H9 (cell line): ENCODE results near the gene XRCC6. TPM values are rescaled to one million over a fixed set of nuclear protein-coding genes. Genes with fewer than 3 reads are reported as not detected.

Experiments used
- DNase-seq: peaks from one replicate; pipeline ENCODE4 v3.0.0-alpha.2; 2017
- H2AFZ ChIP-seq: one replicate; pipeline ENCODE4 v1.6.1; 2013; ENCODE audit warnings: mild to moderate bottlenecking, low read length, control low read depth, moderate library complexity
- H2AK5ac ChIP-seq: 2 replicates; pipeline ENCODE4 v1.6.1; 2013; ENCODE audit warnings: low read length, control low read depth, mixed read lengths; ENCODE audit not compliant: insufficient read length
- H2BK120ac ChIP-seq: one replicate; pipeline ENCODE4 v1.6.1; 2013; ENCODE audit warnings: low read depth, mild to moderate bottlenecking, low read length, control low read depth, inconsistent platforms; ENCODE audit not compliant: poor library complexity, severe bottlenecking
- H2BK12ac ChIP-seq: 2 replicates; pipeline ENCODE4 v1.6.1; 2013; ENCODE audit warnings: low read length, control low read depth, mixed read lengths, low read depth; ENCODE audit not compliant: insufficient read length
- H2BK15ac ChIP-seq: 2 replicates; pipeline ENCODE4 v1.6.1; 2013; ENCODE audit warnings: low read depth, low read length, control low read depth
- H2BK20ac ChIP-seq: one replicate; pipeline ENCODE4 v1.6.1; 2013; ENCODE audit warnings: low read depth, mild to moderate bottlenecking, low read length, control low read depth, inconsistent platforms; ENCODE audit not compliant: poor library complexity, severe bottlenecking
- H2BK5ac ChIP-seq: 2 replicates; pipeline ENCODE4 v1.6.1; 2013; ENCODE audit warnings: low read length, control low read depth, mixed read lengths; ENCODE audit not compliant: insufficient read length
- H3K14ac ChIP-seq: 2 replicates; pipeline ENCODE4 v1.6.1; 2013; ENCODE audit warnings: low read length, control low read depth; ENCODE audit not compliant: insufficient read depth
- H3K18ac ChIP-seq: 2 replicates; pipeline ENCODE4 v1.6.1; 2013; ENCODE audit warnings: low read depth, mild to moderate bottlenecking, mixed read lengths, low read length, control low read depth; ENCODE audit not compliant: insufficient read length
- H3K23ac ChIP-seq: 2 replicates; pipeline ENCODE4 v1.6.1; 2013; ENCODE audit warnings: low read length, control low read depth, mixed read lengths, low read depth; ENCODE audit not compliant: insufficient read length
- H3K23me2 ChIP-seq: 2 replicates; pipeline ENCODE4 v1.6.1; 2013; ENCODE audit warnings: low read depth, mild to moderate bottlenecking, mixed read lengths, low read length, control low read depth; ENCODE audit not compliant: insufficient read length, poor library complexity, severe bottlenecking
- H3K27ac ChIP-seq: 2 replicates; pipeline ENCODE4 v1.5.1; 2013; ENCODE audit warnings: low read length, control low read depth, mixed read lengths, low read depth; ENCODE audit not compliant: insufficient read length
- H3K27me3 ChIP-seq: 2 replicates; pipeline ENCODE4 v1.6.1; 2013; ENCODE audit warnings: low read length, control low read depth, inconsistent platforms; ENCODE audit not compliant: insufficient read depth
- H3K4ac ChIP-seq: 2 replicates; pipeline ENCODE4 v1.6.1; 2013; ENCODE audit warnings: low read depth, mild to moderate bottlenecking, control low read depth, inconsistent platforms, low read length, moderate library complexity
- H3K4me1 ChIP-seq: 2 replicates; pipeline ENCODE4 v1.6.1; 2013; ENCODE audit warnings: low read length, control low read depth, inconsistent platforms; ENCODE audit not compliant: insufficient read depth
- H3K4me2 ChIP-seq: 2 replicates; pipeline ENCODE4 v1.6.1; 2013; ENCODE audit warnings: low read length, control low read depth, mixed read lengths; ENCODE audit not compliant: insufficient read length, insufficient read depth
- H3K56ac ChIP-seq: 2 replicates; pipeline ENCODE4 v1.6.1; 2013; ENCODE audit warnings: low read depth, mild to moderate bottlenecking, mixed read lengths, low read length, control low read depth; ENCODE audit not compliant: insufficient read length
- H3K79me1 ChIP-seq: 2 replicates; pipeline ENCODE4 v1.6.1; 2013; ENCODE audit warnings: low read depth, mild to moderate bottlenecking, moderate library complexity, low read length, control low read depth, inconsistent platforms; ENCODE audit not compliant: insufficient read depth, poor library complexity, severe bottlenecking
- H3K79me2 ChIP-seq: 2 replicates; pipeline ENCODE4 v1.6.1; 2013; ENCODE audit warnings: low read length, control low read depth, inconsistent platforms; ENCODE audit not compliant: insufficient read depth
- H3K9ac ChIP-seq: 2 replicates; pipeline ENCODE4 v1.6.1; 2013; ENCODE audit warnings: low read length, control low read depth, mixed read lengths; ENCODE audit not compliant: insufficient read length; ENCODE audit errors: extremely low read depth
- H3K9me3 ChIP-seq: one replicate; pipeline ENCODE4 v1.6.1; 2013; ENCODE audit warnings: low read depth, low read length, inconsistent platforms; ENCODE audit not compliant: control insufficient read depth
- H3T11ph ChIP-seq: one replicate; pipeline ENCODE4 v1.6.1; 2013; ENCODE audit warnings: mild to moderate bottlenecking, low read length, control low read depth, inconsistent platforms
- H4K20me1 ChIP-seq: one replicate; pipeline ENCODE4 v1.6.1; 2013; ENCODE audit not compliant: control insufficient read depth, insufficient read length, insufficient read depth
- H4K5ac ChIP-seq: 2 replicates; pipeline ENCODE4 v1.6.1; 2013; ENCODE audit warnings: low read depth, mild to moderate bottlenecking, mixed read lengths, low read length, control low read depth; ENCODE audit not compliant: insufficient read length
- H4K8ac ChIP-seq: replicated peaks from 2 replicates; pipeline ENCODE4 v1.6.1; 2013; ENCODE audit warnings: low read length, control low read depth, mixed read lengths, low read depth; ENCODE audit not compliant: insufficient read length
- H4K91ac ChIP-seq: 2 replicates; pipeline ENCODE4 v1.6.1; 2013; ENCODE audit warnings: low read depth, mild to moderate bottlenecking, moderate library complexity, mixed read lengths, low read length, control low read depth; ENCODE audit not compliant: insufficient read length
- H3K27ac Mint-ChIP-seq, 3 experiments: 2 replicates in 2 of 3; 3 replicates in 1 of 3; pipeline ENCODE4 v1.8.0; 2020 to 2021; ENCODE audit warnings: mixed read lengths in 3 of 3, mild to moderate bottlenecking in 1 of 3, moderate library complexity in 1 of 3
- H3K27me3 Mint-ChIP-seq: 2 replicates; pipeline ENCODE4 v1.8.0; 2021; ENCODE audit warnings: low read depth, mild to moderate bottlenecking, moderate library complexity, mixed read lengths
- H3K36me3 Mint-ChIP-seq, 3 experiments: 2 replicates in 2 of 3; 3 replicates in 1 of 3; pipeline ENCODE4 v1.8.0; 2020 to 2021; ENCODE audit warnings: low read depth in 3 of 3, mixed read lengths in 3 of 3; ENCODE audit not compliant: insufficient read depth in 1 of 3
- H3K4me1 Mint-ChIP-seq, 2 experiments: 2 replicates each; pipeline ENCODE4 v1.8.0; 2020; ENCODE audit warnings: mixed read lengths in 2 of 2
- H3K4me3 Mint-ChIP-seq, 2 experiments: 2 replicates in 1 of 2; 3 replicates in 1 of 2; pipeline ENCODE4 v1.8.0; 2020 to 2021; ENCODE audit warnings: mild to moderate bottlenecking in 2 of 2, mixed read lengths in 2 of 2, moderate library complexity in 1 of 2
- H3K9me3 Mint-ChIP-seq, 2 experiments: 2 replicates in 1 of 2; 3 replicates in 1 of 2; pipeline ENCODE4 v1.8.0; 2020; ENCODE audit warnings: mild to moderate bottlenecking in 2 of 2, mixed read lengths in 2 of 2, moderate library complexity in 1 of 2
- CTCF ChIP-seq: fragments of 200-600 bp; sonication (generic); conservative IDR thresholded peaks from 3 replicates; pipeline ENCODE4 v1.8.0; 2021; ENCODE audit warnings: antibody characterized with exemption, mild to moderate bottlenecking
- WGBS: extraction: QIAGEN DNeasy Blood & Tissue Kit; methylation state at CpG from one replicate; pipeline ENCODE4 v1.1.7; 2013; ENCODE audit warnings: missing lambda C conversion rate, low lambda C conversion rate, mixed read lengths; ENCODE audit not compliant: insufficient read length; ENCODE audit errors: extremely low coverage; 5-methylcytosine and 5-hydroxymethylcytosine counted together
- total RNA-seq: library from RNA; stranded (reverse); gene quantifications from 2 replicates; pipeline ENCODE4 v1.2.1, GENCODE V29; 2021

XRCC6 gene
- total RNA-seq, 1 experiment from 2014 or later, result 461 TPM

- WGBS, result no CpG with 5 or more reads among the region's 4 CpGs
- H2BK20ac ChIP-seq, result no peak overlapping the region
- H3K4me2 ChIP-seq, result no peak overlapping the region
- no peak overlapping the region for H2BK120ac ChIP-seq
- Mint-ChIP-seq H3K36me3 (peaks cover 46 to 67% (median 55%) of the 10 kb centered on the region in 3 experiments; a peak in 6 of 7 replicates), H3K27me3 (no peaks in the 10 kb centered on the region), H3K27ac (peak overlapping the region in 2 of 3 experiments; percentile 49 to 76; a peak in 3 of 7 replicates), H3K4me3 (no peak overlapping the region), H3K9me3 (no peaks in the 10 kb centered on the region), H3K4me1 (no peaks in the 10 kb centered on the region)
- no peaks in the 10 kb centered on the region for H3K4me1 ChIP-seq
- H3K27me3 ChIP-seq, result no peaks in the 10 kb centered on the region
- H2BK12ac ChIP-seq, result no peak overlapping the region
- no peak overlapping the region for H3K27ac ChIP-seq
- H4K20me1 ChIP-seq, result no peaks in the 10 kb centered on the region
- no peaks in the 10 kb centered on the region for H3K23me2 ChIP-seq
- no peak overlapping the region for H2AK5ac ChIP-seq
- no peaks in the 10 kb centered on the region; the same call in 1 of the 2 replicates for H3K79me2 ChIP-seq
- no peak overlapping the region for H3K4ac ChIP-seq
- H3K9ac ChIP-seq, result no peak overlapping the region
- no peak for DNase-seq
- H2BK15ac ChIP-seq, result no peak overlapping the region
- no peak overlapping the region for H3K14ac ChIP-seq
- H3K9me3 ChIP-seq, result no peaks in the 10 kb centered on the region
- H3T11ph ChIP-seq, result no peak overlapping the region
- no peak overlapping the region for H4K91ac ChIP-seq
- H4K5ac ChIP-seq, result no peak overlapping the region
- H4K8ac ChIP-seq, result no peak overlapping the region
- H3K56ac ChIP-seq, result no peak overlapping the region
- peaks cover 4% of the 10 kb centered on the region for H3K79me1 ChIP-seq
- no peak overlapping the region for H2BK5ac ChIP-seq
- H3K23ac ChIP-seq, result no peak overlapping the region
- TF ChIP-seq CTCF, result no peak
- no peak overlapping the region for H3K18ac ChIP-seq
- no peak overlapping the region for H2AFZ ChIP-seq
Measured at GRCh38 chr22:41676134-41676533, 55.0 kb downstream of the XRCC6 start.
